GM12801 (cell line): ENCODE data around the gene EPHB1.

ENCODE experiments used
- TF ChIP-seq, protein P1 (sequence below): IDR thresholded peaks from one replicate; pipeline ENCODE4 v1.5.1; 2011; ENCODE audit warnings: control low read depth; ENCODE audit not compliant: insufficient read length; ENCODE audit errors: extremely low read depth

The EPHB1 gene

DNA sequence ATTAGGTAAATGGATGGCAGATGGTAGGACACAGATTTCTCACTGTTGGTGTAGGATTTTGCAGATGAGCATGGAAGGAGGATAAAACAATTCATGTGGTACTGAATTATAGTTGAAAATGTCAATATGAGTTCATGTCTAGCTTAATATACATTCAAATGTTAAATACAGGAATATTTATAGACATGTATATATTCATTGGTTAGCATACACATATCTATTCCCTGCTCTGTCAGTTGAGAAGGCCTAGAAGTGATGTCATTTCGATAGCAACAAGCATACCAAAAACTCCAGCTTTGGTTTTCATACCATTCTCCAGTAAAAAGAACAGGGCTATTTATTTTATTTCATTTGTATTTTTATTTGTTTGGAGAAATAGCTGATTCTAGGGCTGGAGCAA lies 497.1 kb downstream of the EPHB1 start:
- TF ChIP-seq, protein P1, sequence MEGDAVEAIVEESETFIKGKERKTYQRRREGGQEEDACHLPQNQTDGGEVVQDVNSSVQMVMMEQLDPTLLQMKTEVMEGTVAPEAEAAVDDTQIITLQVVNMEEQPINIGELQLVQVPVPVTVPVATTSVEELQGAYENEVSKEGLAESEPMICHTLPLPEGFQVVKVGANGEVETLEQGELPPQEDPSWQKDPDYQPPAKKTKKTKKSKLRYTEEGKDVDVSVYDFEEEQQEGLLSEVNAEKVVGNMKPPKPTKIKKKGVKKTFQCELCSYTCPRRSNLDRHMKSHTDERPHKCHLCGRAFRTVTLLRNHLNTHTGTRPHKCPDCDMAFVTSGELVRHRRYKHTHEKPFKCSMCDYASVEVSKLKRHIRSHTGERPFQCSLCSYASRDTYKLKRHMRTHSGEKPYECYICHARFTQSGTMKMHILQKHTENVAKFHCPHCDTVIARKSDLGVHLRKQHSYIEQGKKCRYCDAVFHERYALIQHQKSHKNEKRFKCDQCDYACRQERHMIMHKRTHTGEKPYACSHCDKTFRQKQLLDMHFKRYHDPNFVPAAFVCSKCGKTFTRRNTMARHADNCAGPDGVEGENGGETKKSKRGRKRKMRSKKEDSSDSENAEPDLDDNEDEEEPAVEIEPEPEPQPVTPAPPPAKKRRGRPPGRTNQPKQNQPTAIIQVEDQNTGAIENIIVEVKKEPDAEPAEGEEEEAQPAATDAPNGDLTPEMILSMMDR, result no peak

DNA sequence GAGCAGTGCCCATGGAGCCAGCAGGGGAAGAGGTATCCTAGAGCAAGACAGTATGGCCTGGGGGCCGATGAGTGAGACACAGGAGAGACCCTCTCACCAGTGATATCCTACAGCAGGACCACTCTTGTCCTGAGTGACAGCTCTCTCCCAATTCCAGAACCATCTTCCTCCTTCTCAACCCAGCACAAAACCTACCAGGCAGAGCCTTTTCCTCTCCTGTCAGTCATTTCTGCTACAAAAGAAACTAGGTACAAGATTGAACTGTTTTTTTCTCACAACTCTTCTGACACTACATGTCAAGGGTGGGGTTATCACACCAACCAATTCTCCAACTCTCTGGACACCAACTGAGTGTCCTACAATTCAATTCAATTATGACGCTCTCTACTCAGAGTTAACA lies 506.6 kb downstream of the EPHB1 start:
- TF ChIP-seq, protein P1, result no peak

DNA sequence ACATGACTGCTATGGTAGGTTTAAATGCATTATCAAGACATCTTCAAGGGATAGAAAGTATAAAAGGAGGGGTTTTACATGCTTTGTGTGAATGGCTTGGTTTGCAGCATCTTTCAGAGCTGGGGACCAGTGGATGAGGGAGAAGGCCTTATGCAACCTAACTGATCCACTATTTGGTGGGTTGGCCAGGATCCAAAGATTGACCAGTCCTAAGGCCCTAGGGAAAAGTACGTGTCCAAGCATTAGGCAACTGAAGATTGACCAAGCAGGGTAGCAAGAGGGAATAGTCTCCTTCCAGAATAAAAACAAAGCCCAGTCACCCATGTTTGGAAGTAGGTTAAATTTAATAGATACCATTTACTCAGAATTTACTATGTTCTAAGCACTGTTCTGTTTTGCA lies 509.3 kb downstream of the EPHB1 start:
- TF ChIP-seq, protein P1, result no peak
